SK-N-SH treated with all-trans-retinoic acid at 6 μM for 48 hours (cell line): ENCODE data around the gene WBP11.

Experiments used
- PATZ1 ChIP-seq: fragments of 250-450 bp; sonication (Bioruptor Pico); IDR thresholded peaks from 2 replicates; pipeline ENCODE4 v1.8.0; 2020; ENCODE audit warnings: mild to moderate bottlenecking, moderate library complexity, borderline replicate concordance
- RARB ChIP-seq: fragments of 250-450 bp; sonication (Bioruptor Pico); IDR thresholded peaks from 2 replicates; pipeline ENCODE4 v1.8.0; 2021; ENCODE audit warnings: mild to moderate bottlenecking, moderate library complexity
- TF ChIP-seq, protein P1 (sequence below): fragments of 250-450 bp; sonication (Bioruptor Pico); IDR thresholded peaks from 2 replicates; pipeline ENCODE4 v1.5.0; 2020; ENCODE audit warnings: mild to moderate bottlenecking, moderate library complexity

- TF ChIP-seq, protein P1, sequence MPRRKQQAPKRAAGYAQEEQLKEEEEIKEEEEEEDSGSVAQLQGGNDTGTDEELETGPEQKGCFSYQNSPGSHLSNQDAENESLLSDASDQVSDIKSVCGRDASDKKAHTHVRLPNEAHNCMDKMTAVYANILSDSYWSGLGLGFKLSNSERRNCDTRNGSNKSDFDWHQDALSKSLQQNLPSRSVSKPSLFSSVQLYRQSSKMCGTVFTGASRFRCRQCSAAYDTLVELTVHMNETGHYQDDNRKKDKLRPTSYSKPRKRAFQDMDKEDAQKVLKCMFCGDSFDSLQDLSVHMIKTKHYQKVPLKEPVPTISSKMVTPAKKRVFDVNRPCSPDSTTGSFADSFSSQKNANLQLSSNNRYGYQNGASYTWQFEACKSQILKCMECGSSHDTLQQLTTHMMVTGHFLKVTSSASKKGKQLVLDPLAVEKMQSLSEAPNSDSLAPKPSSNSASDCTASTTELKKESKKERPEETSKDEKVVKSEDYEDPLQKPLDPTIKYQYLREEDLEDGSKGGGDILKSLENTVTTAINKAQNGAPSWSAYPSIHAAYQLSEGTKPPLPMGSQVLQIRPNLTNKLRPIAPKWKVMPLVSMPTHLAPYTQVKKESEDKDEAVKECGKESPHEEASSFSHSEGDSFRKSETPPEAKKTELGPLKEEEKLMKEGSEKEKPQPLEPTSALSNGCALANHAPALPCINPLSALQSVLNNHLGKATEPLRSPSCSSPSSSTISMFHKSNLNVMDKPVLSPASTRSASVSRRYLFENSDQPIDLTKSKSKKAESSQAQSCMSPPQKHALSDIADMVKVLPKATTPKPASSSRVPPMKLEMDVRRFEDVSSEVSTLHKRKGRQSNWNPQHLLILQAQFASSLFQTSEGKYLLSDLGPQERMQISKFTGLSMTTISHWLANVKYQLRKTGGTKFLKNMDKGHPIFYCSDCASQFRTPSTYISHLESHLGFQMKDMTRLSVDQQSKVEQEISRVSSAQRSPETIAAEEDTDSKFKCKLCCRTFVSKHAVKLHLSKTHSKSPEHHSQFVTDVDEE (CRISPR knock-in tag): no peak
- no peak for TF ChIP-seq PATZ1
- no peak for TF ChIP-seq RARB (CRISPR knock-in tag)
Observed at GRCh38 chr12:14771651-14772137, 31.6 kb downstream of the WBP11 start.
